ENCODE results near the gene IL26.

DNA sequence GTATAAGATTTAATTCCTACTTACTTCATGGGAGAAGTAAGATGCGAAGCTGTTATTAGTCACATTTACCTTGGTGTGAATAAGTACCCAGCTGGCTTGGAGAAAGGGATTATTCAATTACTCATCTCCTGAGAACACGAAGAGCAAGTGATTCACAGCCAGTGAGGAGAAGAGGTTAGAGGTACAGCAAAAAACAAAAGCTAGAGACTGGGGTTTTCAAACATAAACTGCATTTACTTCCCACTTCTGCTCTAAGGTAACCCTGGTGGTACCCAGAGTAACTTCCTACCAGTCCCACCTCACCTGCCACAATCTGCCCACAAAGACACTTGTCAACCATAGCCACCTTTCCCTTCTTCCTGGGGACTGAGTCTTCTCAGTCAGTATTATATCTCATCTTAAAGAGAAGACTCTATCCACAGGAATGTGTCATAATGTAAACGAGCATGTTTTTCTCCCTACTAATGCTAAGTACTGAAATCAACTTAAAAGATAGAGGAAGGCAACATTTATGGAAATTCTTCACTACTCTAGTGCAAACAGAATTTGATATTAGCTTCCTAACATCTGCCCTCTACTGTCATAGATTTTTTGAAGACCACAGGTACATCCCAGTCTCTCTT lies 33.8 kb upstream of the IL26 start:
- TF ChIP-seq, protein P1, sequence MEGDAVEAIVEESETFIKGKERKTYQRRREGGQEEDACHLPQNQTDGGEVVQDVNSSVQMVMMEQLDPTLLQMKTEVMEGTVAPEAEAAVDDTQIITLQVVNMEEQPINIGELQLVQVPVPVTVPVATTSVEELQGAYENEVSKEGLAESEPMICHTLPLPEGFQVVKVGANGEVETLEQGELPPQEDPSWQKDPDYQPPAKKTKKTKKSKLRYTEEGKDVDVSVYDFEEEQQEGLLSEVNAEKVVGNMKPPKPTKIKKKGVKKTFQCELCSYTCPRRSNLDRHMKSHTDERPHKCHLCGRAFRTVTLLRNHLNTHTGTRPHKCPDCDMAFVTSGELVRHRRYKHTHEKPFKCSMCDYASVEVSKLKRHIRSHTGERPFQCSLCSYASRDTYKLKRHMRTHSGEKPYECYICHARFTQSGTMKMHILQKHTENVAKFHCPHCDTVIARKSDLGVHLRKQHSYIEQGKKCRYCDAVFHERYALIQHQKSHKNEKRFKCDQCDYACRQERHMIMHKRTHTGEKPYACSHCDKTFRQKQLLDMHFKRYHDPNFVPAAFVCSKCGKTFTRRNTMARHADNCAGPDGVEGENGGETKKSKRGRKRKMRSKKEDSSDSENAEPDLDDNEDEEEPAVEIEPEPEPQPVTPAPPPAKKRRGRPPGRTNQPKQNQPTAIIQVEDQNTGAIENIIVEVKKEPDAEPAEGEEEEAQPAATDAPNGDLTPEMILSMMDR (IDR thresholded peaks at IDR 0.05): no peak
- TF ChIP-seq EP300 (IDR thresholded peaks at IDR 0.05): no peak
